Liver (tissue), 9 donors: ENCODE data around the gene FBXO34. TPM values are rescaled to one million over a fixed set of nuclear protein-coding genes. Genes with fewer than 3 reads are reported as not detected.

Experiments used
- DNase-seq: peaks from one replicate; pipeline ENCODE4 v3.0.0-alpha.2; 2017; ENCODE audit warnings: low spot score
- H3K27ac ChIP-seq, 2 donors: one replicate each; pipeline ENCODE4 v1.7.0; 2013; ENCODE audit warnings: inconsistent platforms in 2 of 2, low read length in 2 of 2, control low read depth in 1 of 2, low read depth in 1 of 2, mild to moderate bottlenecking in 1 of 2
- H3K27me3 ChIP-seq, 4 donors: one replicate each; pipeline versions ENCODE4 v1.6.1 to v1.7.0; 2013; ENCODE audit warnings: low read length in 3 of 4, inconsistent platforms in 1 of 4, mild to moderate bottlenecking in 1 of 4, moderate library complexity in 1 of 4; ENCODE audit not compliant: control insufficient read depth in 4 of 4, insufficient read depth in 4 of 4
- H3K36me3 ChIP-seq, 4 donors: one replicate each; pipeline versions ENCODE4 v1.6.1 to v1.7.0; 2013; ENCODE audit warnings: low read length in 3 of 4, mild to moderate bottlenecking in 3 of 4, low read depth in 1 of 4, moderate library complexity in 1 of 4; ENCODE audit not compliant: control insufficient read depth in 4 of 4, insufficient read depth in 3 of 4
- H3K4me1 ChIP-seq, 4 donors: one replicate each; pipeline versions ENCODE4 v1.6.1 to v1.7.0; 2013; ENCODE audit warnings: low read length in 3 of 4, mild to moderate bottlenecking in 3 of 4, moderate library complexity in 1 of 4; ENCODE audit not compliant: control insufficient read depth in 4 of 4, insufficient read depth in 4 of 4
- H3K4me3 ChIP-seq, 3 donors: one replicate each; pipeline versions ENCODE4 v1.6.1 to v1.7.0; 2013; ENCODE audit warnings: low read length in 3 of 3, control low read depth in 1 of 3, low read depth in 1 of 3, mild to moderate bottlenecking in 1 of 3
- H3K9ac ChIP-seq, 2 donors: one replicate each; pipeline ENCODE4 v1.7.0; 2013; ENCODE audit warnings: low read length in 2 of 2, mild to moderate bottlenecking in 2 of 2, moderate library complexity in 2 of 2, control low read depth in 1 of 2, low read depth in 1 of 2
- H3K9me3 ChIP-seq, 4 donors: one replicate each; pipeline versions ENCODE4 v1.6.1 to v1.7.0; 2013; ENCODE audit warnings: low read length in 3 of 4; ENCODE audit not compliant: control insufficient read depth in 4 of 4
- CTCF ChIP-seq: fragments of 150-350 bp; IDR thresholded peaks from 2 replicates; pipeline ENCODE4 v1.5.1; 2017; ENCODE audit warnings: improper control_type of control experiment, low read depth, low read length; ENCODE audit not compliant: missing input control
- EGR1 ChIP-seq, 2 donors: IDR thresholded peaks; 2 replicates each; pipeline ENCODE4 v1.6.1; 2016 to 2018; ENCODE audit warnings: antibody characterized with exemption in 2 of 2, low read depth in 2 of 2
- FOXA2 ChIP-seq: IDR thresholded peaks from 2 replicates; pipeline ENCODE4 v1.6.1; 2016; ENCODE audit warnings: antibody characterized with exemption
- HNF4G ChIP-seq: IDR thresholded peaks from 2 replicates; pipeline ENCODE4 v1.6.1; 2016; ENCODE audit warnings: antibody characterized with exemption
- JUND ChIP-seq, 2 donors: IDR thresholded peaks; 2 replicates each; pipeline ENCODE4 v1.6.1; 2016; ENCODE audit warnings: antibody characterized with exemption in 2 of 2
- NR2F2 ChIP-seq: IDR thresholded peaks from 2 replicates; pipeline ENCODE4 v1.6.1; 2016; ENCODE audit warnings: antibody characterized with exemption
- RAD21 ChIP-seq, 2 donors: IDR thresholded peaks; 2 replicates each; pipeline ENCODE4 v1.6.1; 2016; ENCODE audit warnings: antibody characterized with exemption in 2 of 2, mild to moderate bottlenecking in 2 of 2
- REST ChIP-seq: IDR thresholded peaks from 2 replicates; pipeline ENCODE4 v1.6.1; 2016; ENCODE audit warnings: antibody characterized with exemption, mild to moderate bottlenecking
- RXRA ChIP-seq, 2 donors: IDR thresholded peaks; 2 replicates each; pipeline ENCODE4 v1.6.1; 2017 to 2018; ENCODE audit warnings: antibody characterized with exemption in 2 of 2, mild to moderate bottlenecking in 1 of 2
- SP1 ChIP-seq: IDR thresholded peaks from 2 replicates; pipeline ENCODE4 v1.6.1; 2018; ENCODE audit warnings: antibody characterized with exemption, mild to moderate bottlenecking
- YY1 ChIP-seq: IDR thresholded peaks from 2 replicates; pipeline ENCODE4 v1.6.1; 2016; ENCODE audit warnings: antibody characterized with exemption, mild to moderate bottlenecking
- WGBS: extraction: QIAGEN DNeasy Blood & Tissue Kit; methylation state at CpG from one replicate; pipeline ENCODE4 v1.1.7; 2013; 5-methylcytosine and 5-hydroxymethylcytosine counted together
- polyA plus RNA-seq, 2 donors: library from polyadenylated mRNA; stranded (reverse) in 1 of 2; unstranded in 1 of 2; fragments of 200-250 nt in 1 of 2; fragments of >200 nt in 1 of 2; fragmentation: Nextera tagmentation in 1 of 2; extraction: Ambion mirVana in 1 of 2; gene quantifications; one replicate each; pipeline versions ENCODE4 v1.2.1 to v1.2.3, GENCODE V29; 2013 to 2015
- total RNA-seq, 2 donors: library from RNA; depleted of rRNA; stranded (reverse); fragments of >200 nt; gene quantifications; one replicate each; pipeline ENCODE4 v1.2.3, GENCODE V29; 2014
- donor health status: healthy.
- donor health status: healthy.
- donor health status: healthy.
- donor health status: healthy.
- donor health status: healthy.

FBXO34 gene
- total and polyA plus RNA-seq, 4 donors: 4.2 to 25.8 (median 10.1) TPM

- WGBS: 88% methylated on average over 11 of the region's 11 CpGs
- peaks cover 11 to 24% (median 22%) of the 10 kb centered on the region in 4 donors for H3K36me3 ChIP-seq
- H3K4me1 ChIP-seq: no peaks in the 10 kb centered on the region
- H3K27me3 ChIP-seq: no peaks in the 10 kb centered on the region
- TF ChIP-seq RAD21 (IDR thresholded peaks at IDR 0.05) (no peak), NR2F2 (no peak)
- H3K27ac ChIP-seq: no peak overlapping the region
- H3K4me3 ChIP-seq: no peak overlapping the region
- H3K9me3 ChIP-seq: no peaks in the 10 kb centered on the region
- DNase-seq: peak; percentile 85
- no peak overlapping the region for H3K9ac ChIP-seq
Measured at GRCh38 chr14:55370883-55371455, 99.7 kb downstream of the FBXO34 start.

- no peaks in the 10 kb centered on the region for H3K27me3 ChIP-seq
- no peaks in the 10 kb centered on the region for H3K4me1 ChIP-seq
- H3K4me3 ChIP-seq: no peak overlapping the region
- H3K36me3 ChIP-seq: peaks cover 9 to 36% (median 32%) of the 10 kb centered on the region in 4 donors
- H3K27ac ChIP-seq: no peak overlapping the region
- H3K9ac ChIP-seq: no peak overlapping the region
- DNase-seq: no peak
- TF ChIP-seq FOXA2 (no peak), CTCF (no peak), EGR1 (IDR thresholded peaks at IDR 0.05; ENCODE audit: low read depth in 2 of 2) (no peak), REST (no peak), YY1 (no peak), SP1 (no peak), NR2F2 (no peak), JUND (IDR thresholded peaks at IDR 0.05) (no peak), HNF4G (no peak), RXRA (IDR thresholded peaks at IDR 0.05) (no peak)
- H3K9me3 ChIP-seq: no peaks in the 10 kb centered on the region
- 94% methylated on average over 1 of the region's 1 CpG for WGBS
Measured at GRCh38 chr14:55372423-55372822, 101.2 kb downstream of the FBXO34 start.

- no peak for DNase-seq
- Histone ChIP-seq H3K27me3 (no peaks in the 10 kb centered on the region), H3K9ac (no peak overlapping the region), H3K36me3 (peaks cover 9 to 40% (median 36%) of the 10 kb centered on the region in 4 donors), H3K4me3 (no peak overlapping the region), H3K9me3 (no peaks in the 10 kb centered on the region), H3K4me1 (no peaks in the 10 kb centered on the region), H3K27ac (no peak overlapping the region)
- no peak for TF ChIP-seq FOXA2
- 87% methylated on average over 7 of the region's 7 CpGs for WGBS
Measured at GRCh38 chr14:55372825-55373224, 101.6 kb downstream of the FBXO34 start.
